GM10248 (cell line): Measurements from ENCODE around the gene TMEM117.
A peak's percentile ranks its signal among the peaks of the same experiment; 100 is the strongest.

Source experiments
- CTCF ChIA-PET: fragments of 300-600 bp; sonication (Branson Sonifier 250); formaldehyde crosslinking; extraction: SDS; loops from one replicate; lab custom pipeline; 2021; ENCODE audit warnings: antibody characterized with exemption; lab: Yijun Ruan, JAX
- POLR2A ChIA-PET: fragments of 350-650 bp; sonication (Branson Sonifier 250); formaldehyde crosslinking; extraction: SDS; loops from one replicate; lab custom pipeline; 2020; ENCODE audit warnings: antibody characterized with exemption; lab: Yijun Ruan, JAX
- DNase-seq: peaks from one replicate; pipeline ENCODE4 v3.0.0; 2012; ENCODE audit errors: extremely low spot score
- CTCF ChIP-seq: IDR thresholded peaks from 2 replicates; pipeline ENCODE4 v1.5.1; 2012; ENCODE audit warnings: mild to moderate bottlenecking, low read depth; ENCODE audit errors: extremely low read depth, missing control alignments, control extremely low read depth

Gene TMEM117

GRCh38 chr12:43805149-43805859 is 30.6 kb upstream of the TMEM117 start:
- TF ChIP-seq CTCF = no peak

GRCh38 chr12:43805860-43806736 is 29.8 kb upstream of the TMEM117 start, which contains the start of gene TWF1:
TSS of gene TWF1 (minus strand) at chr12:43806317. CDS start at chr12:43806245, 72 bp downstream.
- CTCF ChIA-PET = interaction anchor here (1.0 to 3.3 kb wide), 16 partner anchors 9 to 1143 kb away, joined by 3 to 14 read pairs (median 4); partner anchors contain the start of genes IRAK4 and PUS7L
- TF ChIP-seq CTCF = no peak
- POLR2A ChIA-PET = interaction anchor here (1.2 to 1.4 kb wide), 3 partner anchors 9 to 14 kb away, joined by 3 to 4 read pairs (median 4); no protein-coding TSS in a partner anchor
- DNase-seq = peak; percentile 93

More at GRCh38 chr12:43805149-43805859, 30.6 kb upstream of the TMEM117 start:
- ChIA-PET POLR2A (interaction anchor here (1.2 to 1.4 kb wide), 3 partner anchors 8 to 13 kb away, joined by 3 to 4 read pairs (median 4); no protein-coding TSS in a partner anchor), CTCF (interaction anchor here (1.0 to 3.3 kb wide), 14 partner anchors 10 to 1144 kb away, joined by 3 to 14 read pairs (median 4); partner anchors contain the start of genes IRAK4, PUS7L and TMEM117)
- peak; percentile 19 for DNase-seq

DNA sequence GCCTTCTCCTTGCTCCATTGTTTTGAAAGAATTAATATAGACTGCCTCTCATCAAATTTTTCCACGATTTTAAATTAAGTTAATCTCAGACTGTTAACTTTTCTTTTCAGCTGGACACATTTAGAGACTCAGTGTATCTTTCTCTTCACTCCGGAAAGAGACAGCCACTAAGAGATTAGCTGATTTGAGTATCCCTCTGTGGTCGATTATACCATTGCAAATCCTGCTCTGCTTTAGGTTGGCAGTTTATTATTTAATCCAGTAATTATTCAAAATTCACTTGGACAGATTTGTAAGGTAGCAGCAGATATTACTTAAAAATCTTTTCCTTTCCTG is 29.2 kb upstream of the TMEM117 start:
- no peak for TF ChIP-seq CTCF
- no peak for DNase-seq
- ChIA-PET POLR2A (interaction anchor here (1.2 to 1.4 kb wide), 2 partner anchors 10 to 11 kb away, joined by 3 to 4 read pairs; no protein-coding TSS in a partner anchor), CTCF (interaction anchor here (1.0 to 3.3 kb wide), 11 partner anchors 12 to 77 kb away, joined by 3 to 14 read pairs (median 7); partner anchors contain the start of genes IRAK4 and PUS7L)

GRCh38 chr12:43807386-43807785 is 28.5 kb upstream of the TMEM117 start:
- POLR2A ChIA-PET = no interaction called here
- TF ChIP-seq CTCF = no peak
- CTCF ChIA-PET = interaction anchor here (1.2 to 3.3 kb wide), 8 partner anchors 11 to 1142 kb away, joined by 3 to 14 read pairs (median 8); no protein-coding TSS in a partner anchor
- no peak for DNase-seq

- TF ChIP-seq CTCF = no peak
- DNase-seq = no peak
- ChIA-PET CTCF (interaction anchor here (1.2 kb wide), 1 partner anchor 46 kb away, joined by 3 read pairs; no protein-coding TSS in a partner anchor), POLR2A (no interaction called here)
Observed at GRCh38 chr12:43812057-43812456, 23.8 kb upstream of the TMEM117 start.
